ENCODE results near the gene ROCK1.
A peak's percentile ranks its signal among the peaks of the same experiment; 100 is the strongest.
"Not testable (repeated sequence)": the region's sequence is repeated elsewhere in the genome, so short reads cannot be mapped to it uniquely, and the experiment has no call there.

Gene ROCK1

DNA sequence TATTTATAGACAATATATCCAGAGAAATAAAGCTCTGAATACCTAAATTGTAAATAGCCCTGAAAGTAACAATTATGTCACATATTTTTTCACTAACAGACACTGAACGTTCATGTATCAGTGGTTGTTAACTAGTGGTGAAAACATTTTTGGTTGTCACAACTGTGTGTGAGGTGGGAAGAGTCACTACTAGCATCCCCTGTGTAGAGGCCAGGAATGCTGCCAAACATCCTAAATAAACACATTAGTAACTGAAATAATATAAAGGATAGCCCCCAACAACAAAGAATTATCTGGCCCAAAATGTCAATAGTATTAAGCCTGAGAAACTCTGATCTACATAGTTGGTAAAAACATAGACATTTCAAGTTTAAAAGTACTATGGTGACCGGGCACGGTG is 64.5 kb downstream of the ROCK1 start:
- H3K4me3 ChIP-seq (ENCODE audit: control insufficient read depth, low read depth, low read length): no peak overlapping the region
- no peak for DNase-seq (ENCODE audit: low read depth)
- no peak for TF ChIP-seq CTCF (IDR thresholded peaks at IDR 0.05; ENCODE audit: control insufficient read depth, insufficient read depth, low read depth, low read length, missing control alignments)

- no peak for TF ChIP-seq CTCF (IDR thresholded peaks at IDR 0.05; ENCODE audit: control insufficient read depth, insufficient read depth, low read depth, low read length, missing control alignments)
- H3K4me3 ChIP-seq (ENCODE audit: control insufficient read depth, low read depth, low read length): no peak overlapping the region
- DNase-seq (ENCODE audit: low read depth): no peak
Observed at GRCh38 chr18:21040466-21040865, 71.1 kb downstream of the ROCK1 start.

GRCh38 chr18:21038201-21038600 is 73.4 kb downstream of the ROCK1 start:
- no peak for TF ChIP-seq CTCF (IDR thresholded peaks at IDR 0.05; ENCODE audit: control insufficient read depth, insufficient read depth, low read depth, low read length, missing control alignments)
- no peak for DNase-seq (ENCODE audit: low read depth)
- no peak overlapping the region for H3K4me3 ChIP-seq (ENCODE audit: control insufficient read depth, low read depth, low read length)

DNA sequence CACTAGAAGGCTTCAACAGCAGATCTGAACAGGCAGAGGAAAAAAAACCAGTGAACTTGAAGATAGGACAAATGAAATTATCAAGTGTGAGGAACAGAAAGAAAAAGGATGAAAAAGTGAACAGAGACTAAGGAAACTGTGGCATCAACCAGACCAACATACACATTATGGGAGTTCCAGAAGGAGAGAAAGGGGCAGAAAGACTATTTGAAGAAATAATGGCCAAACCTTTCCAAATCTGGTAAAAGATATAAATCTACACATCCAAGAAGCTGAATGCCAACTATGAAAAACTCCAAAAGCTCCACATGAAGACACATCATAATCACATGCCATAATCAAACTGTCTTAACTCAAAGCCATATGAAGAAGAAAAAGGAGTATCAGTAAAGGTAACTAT is 79.8 kb downstream of the ROCK1 start:
- no peak overlapping the region for H3K4me3 ChIP-seq (ENCODE audit: control insufficient read depth, low read depth, low read length)
- no peak for DNase-seq (ENCODE audit: low read depth)
- no peak for TF ChIP-seq CTCF (IDR thresholded peaks at IDR 0.05; ENCODE audit: control insufficient read depth, insufficient read depth, low read depth, low read length, missing control alignments)

- not testable (repeated sequence) for H3K4me3 ChIP-seq (ENCODE audit: control insufficient read depth, low read depth, low read length); DNase-seq (ENCODE audit: low read depth)
Observed at GRCh38 chr18:21018257-21018656, 93.4 kb downstream of the ROCK1 start.

DNA sequence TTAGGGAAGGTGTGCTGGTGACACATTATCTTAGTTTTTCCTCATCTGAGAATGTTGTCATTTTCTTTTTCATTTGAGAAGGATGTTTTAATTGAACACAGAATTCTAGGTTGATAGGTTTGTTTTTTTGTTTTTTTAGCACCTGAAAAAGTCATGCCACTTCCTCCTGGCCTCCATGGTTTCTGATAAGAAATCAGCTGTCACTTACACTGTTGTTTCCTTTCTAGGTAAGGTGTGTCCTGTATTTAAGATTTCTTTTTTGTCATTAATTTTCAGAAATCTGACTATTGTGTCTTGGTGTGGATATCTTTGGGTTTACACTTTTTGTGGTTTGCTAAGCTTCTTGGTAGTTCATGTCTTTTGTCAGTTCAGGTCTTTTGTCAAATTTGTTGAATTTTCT is 99.3 kb downstream of the ROCK1 start:
- no peak for DNase-seq (ENCODE audit: low read depth)
- no peak for TF ChIP-seq CTCF (IDR thresholded peaks at IDR 0.05; ENCODE audit: control insufficient read depth, insufficient read depth, low read depth, low read length, missing control alignments)
- no peak overlapping the region for H3K4me3 ChIP-seq (ENCODE audit: control insufficient read depth, low read depth, low read length)

GRCh38 chr18:21004726-21005125 is 106.9 kb downstream of the ROCK1 start:
- no peak overlapping the region for H3K4me3 ChIP-seq (ENCODE audit: control insufficient read depth, low read depth, low read length)
- no peak for TF ChIP-seq CTCF (IDR thresholded peaks at IDR 0.05; ENCODE audit: control insufficient read depth, insufficient read depth, low read depth, low read length, missing control alignments)
- peak; percentile 86 for DNase-seq (ENCODE audit: low read depth)
